GM12878 (cell line): Measurements from ENCODE around the gene FAAP100.

ENCODE experiments used
- ATF7 ChIP-seq: fragments of 450-650 bp; IDR thresholded peaks from 2 replicates; pipeline ENCODE4 v1.6.1; 2016; ENCODE audit warnings: low read depth, mild to moderate bottlenecking
- BACH1 ChIP-seq: fragments of 450-650 bp; IDR thresholded peaks from 2 replicates; pipeline ENCODE4 v1.6.1; 2017; ENCODE audit warnings: mild to moderate bottlenecking, borderline replicate concordance
- CEBPB ChIP-seq, 2 experiments: fragments of 150-350 bp in 1 of 2; IDR thresholded peaks; 2 replicates each; pipeline ENCODE4 v1.6.1; 2012 to 2014; ENCODE audit warnings: low read depth in 2 of 2, low read length in 2 of 2, borderline replicate concordance in 1 of 2, inconsistent platforms in 1 of 2
- EP300 ChIP-seq, 2 experiments: fragments of 150-350 bp in 1 of 2; IDR thresholded peaks; 2 replicates each; pipeline ENCODE4 v1.6.1; 2011 to 2012; ENCODE audit warnings: low read depth in 2 of 2, low read length in 2 of 2, borderline replicate concordance in 1 of 2, improper control_type of control experiment in 1 of 2, inconsistent platforms in 1 of 2; ENCODE audit not compliant: control insufficient read depth in 1 of 2
- TF ChIP-seq, protein P1 (sequence below), 3 experiments: IDR thresholded peaks in 2 of 3; conservative IDR thresholded peaks in 1 of 3; 2 replicates each; pipeline ENCODE4 v1.5.1; 2011; ENCODE audit warnings: low read depth in 3 of 3, low read length in 3 of 3, mild to moderate bottlenecking in 3 of 3, control low read depth in 2 of 3, moderate library complexity in 2 of 3, inconsistent platforms in 1 of 3, mixed read lengths in 1 of 3; ENCODE audit not compliant: control insufficient read depth in 2 of 3, insufficient read depth in 1 of 3; ENCODE audit errors: extremely low read depth in 1 of 3

DNA sequence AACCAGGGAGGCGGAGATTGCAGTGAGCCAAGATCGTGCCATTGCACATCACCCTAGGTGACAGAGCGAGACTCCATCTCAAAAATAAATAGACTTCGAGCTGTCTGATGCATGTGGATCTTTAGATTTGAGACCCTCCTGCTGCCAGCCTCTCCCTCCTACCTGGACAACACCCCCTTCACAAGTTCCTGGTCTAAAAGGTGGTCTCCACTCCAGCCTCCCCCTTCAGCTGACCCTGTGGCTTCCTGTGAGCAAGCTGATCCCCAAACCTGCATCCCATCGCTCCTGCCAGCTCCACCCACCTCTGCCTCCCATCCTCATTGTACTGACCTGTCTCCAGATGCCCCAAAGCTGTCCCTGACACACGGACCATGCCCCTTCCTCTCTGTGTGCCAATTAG lies 27.1 kb upstream of the FAAP100 start:
- TF ChIP-seq, protein P1, sequence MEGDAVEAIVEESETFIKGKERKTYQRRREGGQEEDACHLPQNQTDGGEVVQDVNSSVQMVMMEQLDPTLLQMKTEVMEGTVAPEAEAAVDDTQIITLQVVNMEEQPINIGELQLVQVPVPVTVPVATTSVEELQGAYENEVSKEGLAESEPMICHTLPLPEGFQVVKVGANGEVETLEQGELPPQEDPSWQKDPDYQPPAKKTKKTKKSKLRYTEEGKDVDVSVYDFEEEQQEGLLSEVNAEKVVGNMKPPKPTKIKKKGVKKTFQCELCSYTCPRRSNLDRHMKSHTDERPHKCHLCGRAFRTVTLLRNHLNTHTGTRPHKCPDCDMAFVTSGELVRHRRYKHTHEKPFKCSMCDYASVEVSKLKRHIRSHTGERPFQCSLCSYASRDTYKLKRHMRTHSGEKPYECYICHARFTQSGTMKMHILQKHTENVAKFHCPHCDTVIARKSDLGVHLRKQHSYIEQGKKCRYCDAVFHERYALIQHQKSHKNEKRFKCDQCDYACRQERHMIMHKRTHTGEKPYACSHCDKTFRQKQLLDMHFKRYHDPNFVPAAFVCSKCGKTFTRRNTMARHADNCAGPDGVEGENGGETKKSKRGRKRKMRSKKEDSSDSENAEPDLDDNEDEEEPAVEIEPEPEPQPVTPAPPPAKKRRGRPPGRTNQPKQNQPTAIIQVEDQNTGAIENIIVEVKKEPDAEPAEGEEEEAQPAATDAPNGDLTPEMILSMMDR (IDR thresholded peaks at IDR 0.05 in 2 of 3, conservative IDR thresholded peaks at IDR 0.05 in 1 of 3; ENCODE audit: control insufficient read depth in 2 of 3, extremely low read depth in 1 of 3, insufficient read depth in 1 of 3, low read depth in 3 of 3, low read length in 3 of 3): no peak
- TF ChIP-seq ATF7 (no peak), EP300 (IDR thresholded peaks at IDR 0.05; ENCODE audit: borderline replicate concordance in 1 of 2, control insufficient read depth in 1 of 2, low read depth in 2 of 2, low read length in 2 of 2) (no peak), BACH1 (no peak), CEBPB (IDR thresholded peaks at IDR 0.05; ENCODE audit: borderline replicate concordance in 1 of 2, low read depth in 2 of 2, low read length in 2 of 2) (no peak)
